HG02973 (cell line): ENCODE results near the gene PPARG.
"Not testable (repeated sequence)": the region's sequence is repeated elsewhere in the genome, so short reads cannot be mapped to it uniquely, and the experiment has no call there.

Experiments used
- ATAC-seq: cut with Tn5 transposase; IDR thresholded peaks from one replicate; pipeline ENCODE4 v1.9.1; 2021; ENCODE audit warnings: moderate library complexity; ENCODE audit not compliant: unreplicated experiment

The PPARG gene

DNA sequence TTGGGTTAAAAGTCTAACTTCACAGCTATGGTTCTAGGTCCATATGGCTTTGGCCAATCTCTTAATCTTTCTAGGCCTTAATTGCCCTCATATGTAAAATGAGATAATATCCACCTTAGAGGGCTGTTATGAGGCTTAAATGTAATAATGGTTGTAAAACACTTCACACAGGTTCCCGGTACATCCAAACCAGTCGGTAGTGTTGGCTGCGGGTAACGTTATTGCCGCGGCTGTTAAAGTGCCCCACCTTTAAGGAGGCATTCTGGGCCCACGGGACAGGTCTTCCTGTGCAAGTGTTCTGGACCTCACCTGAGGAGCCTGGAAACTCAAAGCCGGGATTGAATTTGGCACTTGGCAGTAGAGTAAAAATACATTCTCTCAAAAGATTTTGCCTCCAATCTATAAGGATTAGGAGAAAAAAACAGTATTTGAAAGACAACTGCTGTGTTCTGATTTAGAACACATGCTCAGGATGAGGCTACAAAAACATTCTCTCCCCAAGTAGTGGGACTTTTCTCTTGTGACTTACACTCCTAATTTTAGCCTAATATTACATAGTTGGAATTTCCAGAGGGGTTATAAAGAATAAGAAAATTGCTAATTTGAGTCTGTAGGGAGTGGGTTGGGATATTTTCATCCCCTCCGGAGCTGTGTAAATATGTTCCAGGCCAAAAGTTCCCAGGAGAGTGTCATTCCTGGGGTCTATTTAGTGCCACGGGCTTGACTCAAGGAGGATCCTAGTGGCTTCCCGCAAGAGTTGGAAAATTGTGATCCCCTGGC is 150.5 kb downstream of the PPARG start:
- ATAC-seq, result no peak

DNA sequence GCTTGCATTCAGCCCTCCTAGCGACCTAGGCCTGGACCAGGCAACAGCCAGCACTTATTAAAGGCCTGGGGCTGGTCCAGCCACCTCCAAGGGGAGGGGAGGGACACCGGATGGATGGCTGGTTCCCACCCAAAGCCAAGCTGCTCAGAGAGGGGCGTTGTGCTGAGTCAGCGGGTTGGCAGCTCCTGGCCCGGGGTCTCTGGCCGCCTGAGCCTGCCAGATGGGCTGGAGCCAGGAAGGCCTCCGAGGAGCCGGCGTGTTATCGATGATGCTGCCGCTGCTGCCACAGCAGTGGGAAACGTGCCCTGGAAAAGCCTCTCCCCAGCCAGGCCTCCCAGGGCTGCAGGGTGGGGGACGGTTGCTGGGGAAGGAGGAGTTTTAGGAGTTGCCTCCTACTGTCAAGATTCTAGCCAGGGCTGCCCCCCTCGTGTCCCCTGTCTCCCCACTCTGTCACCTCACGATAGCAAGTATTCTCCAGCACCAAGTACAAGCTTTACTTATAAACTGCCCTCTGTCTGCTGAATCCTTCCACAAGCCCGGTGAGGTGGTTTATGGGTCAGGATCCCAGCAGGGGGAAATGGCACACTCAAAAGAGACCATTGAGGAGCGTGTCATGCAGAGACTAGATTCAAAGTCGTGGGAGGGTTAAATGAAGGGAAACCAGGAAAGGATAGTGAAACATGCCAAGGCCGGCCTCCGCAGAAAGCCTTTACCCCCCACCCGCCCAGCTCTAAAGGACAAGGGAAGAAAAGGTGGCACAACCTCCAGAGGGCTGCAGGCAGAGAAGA is 152.3 kb downstream of the PPARG start:
- ATAC-seq, result no peak

DNA sequence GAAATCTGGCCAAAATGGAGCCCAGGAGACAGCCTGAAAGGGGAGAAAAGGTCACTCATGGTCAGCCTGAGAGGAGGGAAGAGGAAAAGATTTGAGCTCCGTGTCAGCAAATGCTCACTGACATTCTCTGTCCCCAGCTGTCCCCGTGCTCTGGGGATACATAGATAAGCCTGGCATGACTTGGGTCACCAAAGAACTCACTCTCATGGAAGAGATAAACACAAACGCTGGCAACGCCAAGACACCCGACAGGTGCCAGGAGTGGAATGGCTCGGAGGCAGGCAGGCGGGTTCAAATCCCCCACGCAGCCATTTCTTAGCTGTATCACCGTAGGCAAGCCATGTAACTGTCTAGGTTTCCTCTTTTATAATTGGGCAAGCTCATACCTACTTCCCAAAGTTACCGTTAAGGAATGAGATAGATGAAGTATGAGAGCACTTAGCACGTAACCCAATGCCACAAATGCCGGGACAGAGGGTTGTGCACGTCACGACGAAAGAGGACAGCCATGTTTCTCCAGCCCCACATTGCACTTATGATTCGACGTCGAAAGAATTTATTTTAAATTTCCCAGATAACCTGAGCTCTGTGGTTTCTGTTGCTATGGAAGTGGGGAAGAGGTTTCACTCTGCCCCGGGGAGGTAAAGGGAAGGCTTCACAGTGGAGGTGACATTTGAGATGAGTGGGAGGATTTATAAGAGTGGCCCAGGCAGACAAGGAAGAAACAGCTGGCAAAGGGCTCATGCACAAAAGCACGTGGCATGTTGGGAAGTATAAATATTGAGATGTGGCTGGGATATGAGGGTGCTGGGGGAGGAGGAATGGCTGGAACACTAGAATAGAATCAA is 154.0 kb downstream of the PPARG start:
- no peak for ATAC-seq

DNA sequence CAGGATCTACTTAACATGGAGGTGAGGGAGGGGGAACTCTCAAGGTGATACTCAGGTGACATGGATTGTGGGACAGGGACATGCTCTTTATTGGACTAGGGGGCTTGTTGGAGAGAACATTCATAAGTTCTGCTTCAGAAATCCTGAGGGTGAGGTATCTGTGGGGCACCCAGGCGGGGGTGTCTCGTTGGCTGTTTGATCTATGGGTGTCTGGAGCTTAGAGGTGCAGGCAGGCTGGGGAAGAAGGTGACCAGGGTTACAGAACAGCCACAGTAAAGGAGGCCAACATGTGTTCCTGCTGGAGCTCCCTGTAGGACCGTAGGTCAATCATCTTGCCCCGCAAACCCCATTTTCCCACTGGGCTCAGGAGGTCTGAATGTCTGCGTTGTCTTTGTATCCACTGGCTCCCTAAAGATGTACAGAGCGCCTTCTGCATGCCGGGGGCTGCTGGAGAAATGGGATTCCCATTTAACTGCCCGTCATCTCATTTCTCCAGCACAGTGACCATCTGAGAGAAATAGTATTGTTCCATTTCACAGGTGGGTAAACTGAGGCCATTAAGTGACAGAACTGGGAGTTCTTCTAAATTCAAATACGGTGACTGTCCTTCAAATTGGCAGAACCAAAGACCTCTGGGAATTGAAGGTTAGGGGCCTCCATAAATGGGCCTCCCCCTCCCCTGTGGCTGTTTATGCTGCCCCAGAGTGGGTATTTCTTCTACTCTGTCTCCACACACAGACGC is 155.1 kb downstream of the PPARG start:
- no peak for ATAC-seq

DNA sequence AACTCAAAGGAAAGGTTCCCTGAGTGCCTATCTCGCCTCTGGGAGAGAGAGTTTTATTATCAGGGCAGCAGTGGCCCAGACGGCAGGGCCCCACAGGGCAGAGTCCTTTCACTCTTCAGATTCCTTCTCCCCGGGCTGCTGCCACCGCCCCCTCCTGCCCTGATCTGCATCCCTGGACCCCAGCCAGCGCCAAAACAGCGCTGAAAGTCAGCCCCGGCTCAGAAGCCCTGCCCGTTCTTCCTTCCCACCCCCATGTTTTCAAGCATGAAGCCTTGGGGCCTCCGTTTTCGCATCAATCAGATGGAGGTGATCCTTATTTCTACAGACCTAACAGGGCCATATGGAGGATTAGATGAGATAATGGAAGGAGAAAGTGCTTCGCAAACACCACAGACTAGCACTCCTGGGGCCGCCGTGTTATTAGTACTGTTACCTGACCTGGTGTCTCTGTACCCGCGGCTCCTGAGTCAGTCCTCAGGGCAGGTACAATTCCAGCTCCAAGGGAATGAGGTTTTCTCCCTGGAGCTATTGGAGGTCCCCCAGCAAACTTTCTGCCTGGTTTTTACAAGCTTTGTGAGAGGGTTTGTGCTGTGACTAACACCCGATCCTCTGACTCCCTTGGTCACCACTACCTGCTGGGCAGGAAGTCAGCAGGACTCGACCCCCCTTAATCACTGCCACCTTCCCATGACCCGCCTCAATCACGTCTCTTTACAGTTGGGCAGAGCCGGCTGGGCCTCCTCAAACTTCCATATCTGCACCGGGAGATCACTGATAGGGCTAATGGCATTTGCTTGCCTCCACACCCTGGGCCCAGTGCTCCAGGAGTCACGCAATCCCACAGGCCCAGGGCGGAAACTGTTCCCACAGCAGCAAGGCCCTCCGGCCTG is 156.0 kb downstream of the PPARG start:
- no peak for ATAC-seq

DNA sequence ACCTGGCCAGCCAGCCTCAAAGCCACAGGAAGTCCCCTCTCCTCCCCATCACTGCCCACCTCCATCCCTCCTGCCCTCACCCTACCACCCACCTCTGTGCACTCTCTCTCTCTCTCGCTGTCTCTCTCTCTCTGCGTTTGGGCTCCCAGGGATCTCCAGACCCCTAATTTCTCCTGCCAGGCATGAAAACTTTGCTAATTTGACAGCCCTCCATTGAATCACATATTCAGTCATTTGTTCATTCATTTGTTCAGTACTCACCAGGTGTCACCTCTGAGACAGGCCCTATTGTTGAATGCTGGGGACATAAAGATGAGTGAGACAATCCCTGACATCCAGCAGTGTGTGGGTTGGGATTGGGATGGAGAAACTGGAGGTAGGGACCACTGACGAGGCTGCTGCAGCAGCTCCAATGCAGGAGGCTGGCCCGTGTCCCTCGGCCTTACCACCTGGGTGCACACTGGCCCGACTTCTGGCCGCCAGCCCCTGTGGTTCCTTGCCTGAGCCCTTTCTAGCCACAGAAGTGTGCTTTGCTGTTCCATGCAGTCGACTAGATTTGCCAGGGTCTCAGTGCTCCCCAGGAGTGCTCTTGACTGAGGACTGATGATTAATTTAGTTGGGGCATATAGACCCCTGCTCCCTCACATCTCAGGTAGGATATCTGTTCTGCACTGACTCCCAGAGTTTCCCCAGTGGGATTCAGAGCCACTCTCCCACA is 156.8 kb downstream of the PPARG start:
- no peak for ATAC-seq

DNA sequence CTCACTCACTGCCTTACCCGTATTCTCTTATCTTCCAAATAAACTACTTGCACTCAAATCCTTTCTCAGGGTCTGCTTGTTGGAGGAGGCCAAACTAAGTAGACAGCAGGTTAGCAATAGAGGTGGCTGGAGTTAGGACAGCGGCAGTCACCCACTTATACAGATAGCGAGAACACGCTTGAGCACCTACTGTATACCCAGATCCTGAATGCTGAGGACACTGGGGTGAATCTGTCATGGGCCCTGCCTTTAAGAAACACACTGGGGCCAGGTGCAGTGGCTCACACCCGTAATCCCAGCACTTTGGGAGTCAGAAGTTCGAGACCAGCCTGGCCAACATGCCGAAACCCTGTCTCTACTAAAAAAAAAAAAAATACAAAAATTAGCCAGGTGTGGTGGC is 157.4 kb downstream of the PPARG start:
- ATAC-seq, result no peak

DNA sequence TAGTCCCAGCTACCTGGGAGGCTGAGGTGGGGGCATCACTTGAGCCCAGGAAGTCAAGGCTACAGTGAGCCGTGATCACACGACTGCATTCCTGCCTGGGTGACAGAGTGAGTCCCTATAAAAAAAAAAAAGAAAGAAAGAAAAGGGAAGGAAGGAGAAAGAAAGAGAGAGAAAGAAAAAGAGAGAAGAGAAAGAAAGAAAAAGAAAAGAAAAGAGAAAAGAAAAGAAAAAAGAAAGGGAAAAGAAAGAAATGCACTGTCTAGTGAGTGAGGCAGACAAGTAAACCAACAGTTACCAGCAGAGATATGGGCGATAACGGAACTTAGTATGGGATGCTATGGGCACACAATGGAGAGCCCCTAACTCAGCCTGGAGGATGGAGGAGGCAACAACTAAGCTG is 158.2 kb downstream of the PPARG start:
- ATAC-seq, result no peak

DNA sequence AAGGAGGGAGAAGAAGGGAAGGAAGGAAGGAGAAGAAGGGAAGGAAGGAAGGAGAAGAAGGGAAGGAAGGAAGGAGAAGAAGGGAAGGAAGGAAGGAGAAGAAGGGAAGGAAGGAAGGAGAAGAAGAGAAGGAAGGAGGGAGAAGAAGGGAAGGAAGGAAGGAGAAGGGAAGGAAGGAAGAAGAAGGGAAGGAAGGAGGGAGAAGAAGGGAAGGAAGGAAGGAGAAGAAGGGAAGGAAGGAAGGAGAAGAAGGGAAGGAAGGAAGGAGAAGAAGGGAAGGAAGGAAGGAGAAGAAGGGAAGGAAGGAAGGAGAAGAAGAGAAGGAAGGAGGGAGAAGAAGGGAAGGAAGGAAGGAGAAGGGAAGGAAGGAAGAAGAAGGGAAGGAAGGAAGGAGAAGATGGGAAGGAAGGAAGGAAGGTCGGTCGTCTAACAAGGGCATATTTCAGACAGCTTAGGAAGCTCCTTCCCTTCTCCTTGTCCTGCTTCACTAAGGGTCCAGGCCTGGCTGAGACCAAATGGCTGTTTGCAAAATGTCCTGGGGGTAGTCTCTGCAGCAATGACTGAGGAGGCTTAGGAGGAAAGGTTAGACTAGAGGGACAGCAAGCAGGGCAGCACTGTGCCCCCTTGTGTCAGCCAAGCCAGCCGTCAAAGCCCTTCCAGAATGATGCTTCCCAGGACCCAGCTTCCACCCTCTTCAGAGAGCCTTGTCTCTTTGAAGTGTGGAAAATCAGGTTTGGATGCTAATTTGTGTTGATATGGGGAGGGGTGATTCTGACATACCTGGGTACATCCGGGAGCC is 159.7 kb downstream of the PPARG start:
- not testable (repeated sequence) for ATAC-seq

DNA sequence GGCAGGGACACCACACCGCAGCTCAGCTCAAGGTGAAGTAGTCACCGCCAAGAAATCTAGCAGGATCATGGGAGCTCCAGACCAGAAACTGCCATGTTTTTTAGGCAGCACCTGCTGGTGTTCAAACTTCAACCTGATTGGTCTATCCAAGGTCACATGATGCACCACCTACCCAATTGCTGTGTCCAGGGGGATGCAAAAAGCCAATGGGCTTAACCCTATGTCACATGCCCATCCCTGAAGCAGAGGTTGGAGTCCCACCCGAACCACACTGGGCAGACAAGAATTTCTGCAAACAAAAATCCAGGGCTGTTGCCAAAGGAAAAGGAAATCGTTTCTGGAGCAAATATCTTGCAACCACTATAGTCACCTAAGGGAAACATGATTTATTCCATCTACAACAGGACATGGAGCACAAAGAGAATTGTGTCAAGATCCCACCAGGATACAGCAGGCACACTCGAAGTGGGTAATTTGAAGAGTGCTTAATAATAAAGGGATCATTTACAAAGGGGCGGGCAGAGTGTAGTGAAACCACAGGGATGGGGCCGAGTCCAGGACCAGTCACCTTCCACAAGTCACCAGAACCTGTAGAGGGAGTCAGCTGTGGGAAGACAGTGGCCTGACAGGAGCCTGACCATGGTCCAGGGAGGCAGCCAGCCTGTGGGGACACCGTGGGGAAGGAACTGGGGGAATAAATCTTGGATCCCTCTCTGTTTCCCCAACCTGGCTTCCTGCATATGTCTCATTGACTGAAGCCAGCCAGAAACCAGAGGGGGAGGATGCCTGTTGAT is 161.2 kb downstream of the PPARG start:
- no peak for ATAC-seq

DNA sequence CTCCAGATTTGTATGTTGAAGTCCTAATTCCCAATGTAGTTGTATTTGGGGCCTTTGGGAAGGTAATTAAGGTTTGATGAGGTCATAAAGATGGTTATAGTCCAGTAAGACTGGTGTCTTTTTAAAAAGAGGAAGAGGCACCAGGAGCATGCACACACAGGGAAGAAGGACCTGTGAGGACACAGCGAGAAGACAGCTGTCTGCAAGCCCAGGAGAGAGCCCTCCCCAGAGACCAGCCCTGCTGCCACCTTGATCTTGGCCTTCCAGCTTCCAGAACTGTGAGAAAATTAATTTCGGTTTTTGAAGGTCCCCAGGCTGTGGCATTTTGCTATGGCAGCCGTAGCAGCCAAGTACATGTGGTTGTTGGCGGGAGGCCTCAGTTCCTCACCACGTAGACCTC is 162.6 kb downstream of the PPARG start:
- no peak for ATAC-seq

DNA sequence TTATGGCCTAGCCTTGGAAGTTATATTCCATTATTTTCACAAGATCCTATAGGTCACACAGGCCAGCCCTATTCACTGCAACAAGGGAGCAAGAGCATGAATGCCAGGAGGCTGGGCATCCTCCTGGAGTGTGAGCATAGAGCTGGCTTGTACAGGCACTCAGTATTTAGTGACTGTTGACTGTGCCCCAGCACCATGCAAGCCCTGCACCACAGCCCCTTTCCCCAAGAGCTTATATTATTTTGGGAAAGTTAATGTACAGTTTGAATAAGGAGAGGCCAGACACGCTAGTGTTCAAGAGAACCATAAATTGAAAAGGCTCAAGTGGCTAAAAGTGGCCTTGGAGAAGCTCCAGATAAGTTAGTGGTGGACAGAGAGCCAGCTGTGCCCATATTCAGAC is 163.1 kb downstream of the PPARG start:
- ATAC-seq, result no peak

DNA sequence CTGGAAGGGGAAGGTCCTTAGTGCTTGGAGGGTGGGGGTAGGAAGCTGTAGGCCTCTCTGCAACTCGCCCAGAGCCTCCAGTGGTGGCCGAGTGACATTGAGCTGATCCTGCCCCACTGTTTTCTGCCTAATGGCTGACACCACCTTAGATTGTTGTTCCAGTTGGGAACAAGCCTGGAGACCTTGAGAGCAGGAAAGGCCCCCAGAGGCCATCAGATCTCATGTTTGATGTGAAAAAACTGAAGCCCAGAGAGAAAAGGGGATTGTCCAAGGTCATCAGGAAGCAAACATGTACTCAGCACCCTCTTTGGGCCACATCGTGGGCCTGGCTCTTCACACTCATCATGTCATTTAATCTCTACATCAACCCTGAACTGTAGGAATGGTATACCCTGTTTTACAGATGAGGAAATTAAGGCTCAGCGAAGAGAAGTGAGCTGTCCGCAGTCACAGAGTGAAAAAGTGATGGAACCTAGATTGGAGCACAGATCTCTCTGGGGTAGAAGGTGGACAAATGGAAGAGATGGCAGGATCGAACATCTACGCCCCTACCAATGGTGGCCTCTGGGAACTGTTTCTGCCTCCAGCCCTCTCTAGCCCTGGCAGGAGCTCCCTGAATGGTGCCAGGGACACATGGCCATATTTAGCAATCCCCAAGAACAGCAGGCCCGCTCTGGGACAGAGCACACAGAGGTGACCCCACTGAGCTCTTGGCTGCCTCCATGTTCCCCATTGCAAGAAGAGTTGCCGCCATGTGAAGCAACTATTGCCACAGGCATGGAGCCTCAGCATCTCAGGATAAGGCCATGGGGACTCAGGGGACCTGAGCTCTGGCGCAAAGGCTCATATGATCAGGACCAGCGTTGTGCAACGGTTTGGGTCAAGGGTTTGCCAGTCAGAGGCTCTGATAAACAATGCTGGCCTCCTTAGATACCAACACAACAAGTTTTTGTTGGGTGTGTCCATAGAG is 163.8 kb downstream of the PPARG start:
- no peak for ATAC-seq

DNA sequence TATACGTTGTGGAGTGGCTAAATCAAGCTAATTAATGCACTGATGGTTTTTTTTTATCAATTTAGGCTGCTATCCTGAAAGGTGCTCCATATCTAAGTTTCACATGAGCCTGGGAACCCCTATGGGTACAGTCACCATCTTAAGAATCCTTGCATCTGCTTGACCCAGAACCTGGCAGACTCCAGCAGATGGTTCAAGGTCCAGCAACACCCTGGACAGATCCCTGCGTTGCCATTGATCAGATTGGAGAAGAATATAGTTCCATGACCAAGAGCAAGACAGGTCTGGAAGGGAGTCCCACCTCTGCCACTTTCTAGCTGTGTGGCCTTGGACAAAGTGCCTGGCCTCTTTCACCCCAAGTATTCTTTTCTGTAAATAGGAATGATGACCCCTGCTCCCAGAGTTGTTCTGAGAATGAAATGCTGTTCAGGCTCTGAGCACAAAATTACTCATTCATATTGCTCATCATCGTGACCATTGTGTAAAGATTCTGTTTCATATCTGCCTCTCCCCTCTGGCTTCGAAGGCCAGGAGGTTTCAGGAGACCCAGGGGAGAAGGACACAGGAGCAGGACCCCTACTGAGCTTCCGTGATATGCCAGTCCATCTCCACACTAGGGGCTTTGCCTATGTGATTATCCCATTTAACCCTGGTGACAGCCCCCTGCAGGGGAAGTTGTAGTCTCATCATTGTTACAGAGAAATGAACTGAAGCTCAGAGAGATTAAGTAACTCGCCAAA is 165.4 kb downstream of the PPARG start:
- no peak for ATAC-seq

DNA sequence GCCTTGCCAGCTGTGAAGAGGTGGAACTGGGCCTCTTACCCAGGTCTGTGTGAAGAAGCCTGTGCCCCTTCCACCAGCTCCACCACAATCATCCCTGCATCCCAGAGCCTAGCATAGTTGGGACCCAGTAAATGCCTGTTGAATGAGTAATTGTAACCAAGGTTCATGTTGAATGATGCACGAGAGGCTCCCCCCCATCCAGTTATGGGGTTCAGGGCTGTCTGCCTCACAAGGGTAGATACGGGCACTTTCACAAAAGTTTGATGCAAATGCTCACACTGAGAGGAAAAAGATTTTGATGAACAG is 165.9 kb downstream of the PPARG start:
- ATAC-seq, result no peak

DNA sequence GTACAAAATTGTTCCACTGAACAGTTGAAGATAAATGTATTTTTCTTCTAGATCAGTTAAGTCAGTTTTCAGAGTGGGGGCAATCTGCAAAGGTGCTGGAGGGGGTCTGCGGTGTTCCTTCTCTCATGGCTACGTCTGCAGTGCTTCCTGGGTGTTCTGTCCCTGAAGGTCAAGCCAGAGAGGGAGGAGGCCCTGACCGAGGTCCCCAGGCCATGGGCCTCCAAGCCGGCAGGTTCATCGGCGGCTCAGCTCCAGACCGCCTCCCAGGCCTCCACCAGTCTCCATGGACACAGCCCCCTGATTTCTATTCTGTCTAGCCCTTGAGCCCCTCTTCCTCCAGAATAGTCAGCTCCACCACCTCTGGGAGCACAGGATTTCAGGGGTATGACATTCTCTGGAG is 166.9 kb downstream of the PPARG start:
- no peak for ATAC-seq
